Activated T-helper 17 cell treated with anti-CD3 and anti-CD28 coated beads, Interleukin-2, amount 50 U/mL, for 72 hours (primary cell): ENCODE data around the gene TMPRSS5. TPM values are rescaled to one million over a fixed set of nuclear protein-coding genes. Genes with fewer than 3 reads are reported as not detected.

Experiments
- ATAC-seq: fragments of 150-1000 bp; cut with Tn5 transposase; replicated peaks from 2 replicates; pipeline ENCODE4 v1.10.0; 2021; ENCODE audit warnings: mild to moderate bottlenecking, moderate library complexity
- H3K27ac Mint-ChIP-seq: one replicate; pipeline ENCODE4 v1.8.0; 2022; ENCODE audit warnings: mixed read lengths
- H3K27me3 Mint-ChIP-seq: one replicate; pipeline ENCODE4 v1.8.0; 2022; ENCODE audit warnings: mixed read lengths
- H3K36me3 Mint-ChIP-seq: one replicate; pipeline ENCODE4 v1.8.0; 2022; ENCODE audit warnings: low read depth, mild to moderate bottlenecking, mixed read lengths
- H3K4me1 Mint-ChIP-seq: one replicate; pipeline ENCODE4 v1.8.0; 2022; ENCODE audit warnings: mixed read lengths
- H3K4me3 Mint-ChIP-seq: one replicate; pipeline ENCODE4 v1.8.0; 2022; ENCODE audit warnings: mild to moderate bottlenecking, mixed read lengths
- H3K9me3 Mint-ChIP-seq: one replicate; pipeline ENCODE4 v1.8.0; 2022; ENCODE audit warnings: mixed read lengths
- total RNA-seq, 2 donors: library from RNA; stranded (reverse); gene quantifications; one replicate each; pipeline ENCODE4 v1.2.3, GENCODE V29; 2022

TMPRSS5 gene
- total RNA-seq, 2 donors from 2014 or later, result 0.52 to 0.95 TPM

GRCh38 chr11:113667801-113668200, 38.3 kb downstream of the TMPRSS5 start:
- Mint-ChIP-seq H3K36me3 (no peaks in the 10 kb centered on the region), H3K27ac (no peak overlapping the region), H3K4me1 (no peaks in the 10 kb centered on the region), H3K9me3 (peaks cover 15% of the 10 kb centered on the region), H3K4me3 (no peak overlapping the region), H3K27me3 (peaks cover 23% of the 10 kb centered on the region)
- no peak for ATAC-seq

- Mint-ChIP-seq H3K4me1 (no peaks in the 10 kb centered on the region), H3K9me3 (peaks cover 15% of the 10 kb centered on the region)
Observed at GRCh38 chr11:113666584-113666983, 39.5 kb downstream of the TMPRSS5 start.

GRCh38 chr11:113664981-113665710, 41.0 kb downstream of the TMPRSS5 start:
- H3K27me3 Mint-ChIP-seq, result peaks cover 23% of the 10 kb centered on the region
- no peaks in the 10 kb centered on the region for H3K36me3 Mint-ChIP-seq

More at GRCh38 chr11:113666584-113666983, 39.5 kb downstream of the TMPRSS5 start:
- Mint-ChIP-seq H3K36me3 (no peaks in the 10 kb centered on the region), H3K4me3 (no peak overlapping the region), H3K27ac (no peak overlapping the region), H3K27me3 (peaks cover 23% of the 10 kb centered on the region)
- no peak for ATAC-seq

GRCh38 chr11:113664069-113664980, 41.8 kb downstream of the TMPRSS5 start:
- ATAC-seq, result no peak
- peaks cover 15% of the 10 kb centered on the region for H3K9me3 Mint-ChIP-seq
- H3K4me3 Mint-ChIP-seq, result no peak overlapping the region
- peaks cover 23% of the 10 kb centered on the region for H3K27me3 Mint-ChIP-seq
- no peaks in the 10 kb centered on the region for H3K4me1 Mint-ChIP-seq
- H3K27ac Mint-ChIP-seq, result no peak overlapping the region
- H3K36me3 Mint-ChIP-seq, result no peaks in the 10 kb centered on the region

More at GRCh38 chr11:113664981-113665710, 41.0 kb downstream of the TMPRSS5 start:
- no peaks in the 10 kb centered on the region for H3K4me1 Mint-ChIP-seq
- H3K9me3 Mint-ChIP-seq, result peaks cover 15% of the 10 kb centered on the region
- no peak for ATAC-seq
- H3K27ac Mint-ChIP-seq, result no peak overlapping the region
- H3K4me3 Mint-ChIP-seq, result no peak overlapping the region

GRCh38 chr11:113663567-113663966, 42.5 kb downstream of the TMPRSS5 start:
- no peak for ATAC-seq
- Mint-ChIP-seq H3K36me3 (no peaks in the 10 kb centered on the region), H3K9me3 (peaks cover 15% of the 10 kb centered on the region)

GRCh38 chr11:113655771-113656170, 50.3 kb downstream of the TMPRSS5 start:
- Mint-ChIP-seq H3K4me1 (no peaks in the 10 kb centered on the region), H3K27me3 (peaks cover 15% of the 10 kb centered on the region), H3K9me3 (peaks cover 5% of the 10 kb centered on the region), H3K36me3 (no peaks in the 10 kb centered on the region), H3K27ac (no peak overlapping the region), H3K4me3 (no peak overlapping the region)
- no peak for ATAC-seq

More at GRCh38 chr11:113663567-113663966, 42.5 kb downstream of the TMPRSS5 start:
- no peaks in the 10 kb centered on the region for H3K4me1 Mint-ChIP-seq
- H3K27ac Mint-ChIP-seq, result no peak overlapping the region
- no peak overlapping the region for H3K4me3 Mint-ChIP-seq
- H3K27me3 Mint-ChIP-seq, result peaks cover 19% of the 10 kb centered on the region

GRCh38 chr11:113651023-113651422, 55.1 kb downstream of the TMPRSS5 start:
- Mint-ChIP-seq H3K4me3 (no peak overlapping the region), H3K27me3 (peaks cover 15% of the 10 kb centered on the region), H3K9me3 (peaks cover 5% of the 10 kb centered on the region), H3K36me3 (no peaks in the 10 kb centered on the region), H3K4me1 (no peaks in the 10 kb centered on the region), H3K27ac (no peak overlapping the region)
- ATAC-seq, result no peak

- no peak overlapping the region for H3K27ac Mint-ChIP-seq
- H3K4me3 Mint-ChIP-seq, result no peak overlapping the region
- H3K9me3 Mint-ChIP-seq, result peaks cover 5% of the 10 kb centered on the region
- ATAC-seq, result no peak
- peaks cover 15% of the 10 kb centered on the region for H3K27me3 Mint-ChIP-seq
- no peaks in the 10 kb centered on the region for H3K4me1 Mint-ChIP-seq
- no peaks in the 10 kb centered on the region for H3K36me3 Mint-ChIP-seq
Observed at GRCh38 chr11:113649311-113649710, 56.8 kb downstream of the TMPRSS5 start.

GRCh38 chr11:113647856-113648255, 58.3 kb downstream of the TMPRSS5 start:
- Mint-ChIP-seq H3K36me3 (no peaks in the 10 kb centered on the region), H3K9me3 (peaks cover 5% of the 10 kb centered on the region), H3K4me3 (no peak overlapping the region), H3K27ac (no peak overlapping the region), H3K27me3 (peaks cover 10% of the 10 kb centered on the region), H3K4me1 (no peaks in the 10 kb centered on the region)
- ATAC-seq, result no peak

- no peak for ATAC-seq
Observed at GRCh38 chr11:113647108-113647507, 59.0 kb downstream of the TMPRSS5 start.

GRCh38 chr11:113645593-113646349, 60.3 kb downstream of the TMPRSS5 start:
- no peaks in the 10 kb centered on the region for H3K36me3 Mint-ChIP-seq

More at GRCh38 chr11:113647108-113647507, 59.0 kb downstream of the TMPRSS5 start:
- Mint-ChIP-seq H3K27ac (no peak overlapping the region), H3K4me3 (no peak overlapping the region), H3K27me3 (peaks cover 7% of the 10 kb centered on the region), H3K4me1 (no peaks in the 10 kb centered on the region), H3K9me3 (peaks cover 5% of the 10 kb centered on the region), H3K36me3 (no peaks in the 10 kb centered on the region)

GRCh38 chr11:113644605-113645004, 61.5 kb downstream of the TMPRSS5 start:
- ATAC-seq, result no peak
- Mint-ChIP-seq H3K4me1 (no peaks in the 10 kb centered on the region), H3K27me3 (peaks cover 11% of the 10 kb centered on the region), H3K36me3 (no peaks in the 10 kb centered on the region), H3K4me3 (no peak overlapping the region), H3K9me3 (no peaks in the 10 kb centered on the region), H3K27ac (no peak overlapping the region)

More at GRCh38 chr11:113645593-113646349, 60.3 kb downstream of the TMPRSS5 start:
- ATAC-seq, result no peak
- no peak overlapping the region for H3K4me3 Mint-ChIP-seq
- H3K9me3 Mint-ChIP-seq, result no peaks in the 10 kb centered on the region
- H3K27me3 Mint-ChIP-seq, result peaks cover 4% of the 10 kb centered on the region
- no peaks in the 10 kb centered on the region for H3K4me1 Mint-ChIP-seq
- no peak overlapping the region for H3K27ac Mint-ChIP-seq

GRCh38 chr11:113643701-113644100, 62.4 kb downstream of the TMPRSS5 start:
- no peak for ATAC-seq
- peaks cover 20% of the 10 kb centered on the region for H3K27me3 Mint-ChIP-seq
- H3K36me3 Mint-ChIP-seq, result no peaks in the 10 kb centered on the region
- H3K4me3 Mint-ChIP-seq, result no peak overlapping the region
- H3K27ac Mint-ChIP-seq, result no peak overlapping the region
- no peaks in the 10 kb centered on the region for H3K9me3 Mint-ChIP-seq
- H3K4me1 Mint-ChIP-seq, result no peaks in the 10 kb centered on the region

- Mint-ChIP-seq H3K4me1 (no peaks in the 10 kb centered on the region), H3K36me3 (no peaks in the 10 kb centered on the region), H3K4me3 (no peak overlapping the region), H3K27ac (no peak overlapping the region), H3K9me3 (no peaks in the 10 kb centered on the region), H3K27me3 (peaks cover 22% of the 10 kb centered on the region)
- no peak for ATAC-seq
Observed at GRCh38 chr11:113643006-113643585, 63.0 kb downstream of the TMPRSS5 start.
